Measurements from ENCODE around the gene LGI1. TPM values are rescaled to one million over a fixed set of nuclear protein-coding genes. Genes with fewer than 3 reads are reported as not detected.

The LGI1 gene
- total RNA-seq, 2 donors from 2014 or later = 0.60 to 2.6 TPM

GRCh38 chr10:93723153-93723552 lies 34.6 kb upstream of the LGI1 start:
- Histone ChIP-seq H3K27ac (ENCODE audit: low read depth, low read length) (no peak overlapping the region), H3K27me3 (ENCODE audit: control insufficient read depth, insufficient read depth, low read length, poor library complexity, severe bottlenecking) (no peaks in the 10 kb centered on the region), H3K9me3 (ENCODE audit: control insufficient read depth, low read length) (no peaks in the 10 kb centered on the region), H3K4me1 (ENCODE audit: control insufficient read depth, insufficient read depth, low read length) (no peaks in the 10 kb centered on the region), H3K4me3 (ENCODE audit: low read length) (no peak overlapping the region), H3K36me3 (ENCODE audit: control insufficient read depth, insufficient read depth, low read length) (no peaks in the 10 kb centered on the region), H3K9ac (ENCODE audit: extremely low read depth, low read length, poor library complexity, severe bottlenecking) (no peak overlapping the region)
- Mint-ChIP-seq H3K4me1 (peaks cover 11% of the 10 kb centered on the region), H3K27ac (no peak overlapping the region), H3K27me3 (ENCODE audit: insufficient read depth) (peaks cover 2% of the 10 kb centered on the region), H3K4me3 (no peak overlapping the region), H3K9me3 (no peaks in the 10 kb centered on the region), H3K36me3 (ENCODE audit: low read depth) (no peaks in the 10 kb centered on the region)
- DNase-seq = no peak
- no peak for TF ChIP-seq CTCF (conservative IDR thresholded peaks at IDR 0.05)
- 92% methylated on average over 2 of the region's 2 CpGs; no CpG with 5 or more reads in 1 of the 2 experiments for WGBS, 2 experiments (ENCODE audit: insufficient coverage in 1 of 2, insufficient read length in 1 of 2)

GRCh38 chr10:93726024-93726423 lies 31.7 kb upstream of the LGI1 start:
- 57 to 79% methylated on average over 1 of the region's 1 CpG for WGBS, 2 experiments (ENCODE audit: insufficient coverage in 1 of 2, insufficient read length in 1 of 2)
- peaks cover 4% of the 10 kb centered on the region for H3K27me3 Mint-ChIP-seq (ENCODE audit: insufficient read depth)

DNA sequence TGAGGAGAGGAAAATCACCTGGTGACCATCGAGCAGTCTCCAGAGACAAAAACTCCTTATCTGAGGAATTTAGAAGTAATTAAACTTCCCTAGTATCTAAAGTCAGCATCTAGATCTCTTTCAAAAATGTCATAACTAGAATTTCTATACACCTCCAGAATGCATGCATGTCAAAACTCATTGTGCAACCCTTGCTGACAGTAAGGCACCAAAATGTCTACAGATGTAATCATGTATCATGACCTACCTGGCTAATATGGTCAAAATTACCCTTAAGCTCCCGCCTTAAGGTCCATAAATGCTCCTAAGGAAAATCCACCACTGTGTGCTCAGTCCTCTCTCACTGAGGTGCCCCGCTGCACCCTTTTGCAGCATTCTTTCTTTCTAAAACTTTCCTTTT lies 16.4 kb upstream of the LGI1 start:
- Mint-ChIP-seq H3K9me3 (no peaks in the 10 kb centered on the region), H3K4me3 (no peak overlapping the region), H3K36me3 (ENCODE audit: low read depth) (no peaks in the 10 kb centered on the region), H3K4me1 (peaks cover 5% of the 10 kb centered on the region), H3K27me3 (ENCODE audit: insufficient read depth) (no peaks in the 10 kb centered on the region), H3K27ac (no peak overlapping the region)
- Histone ChIP-seq H3K27ac (ENCODE audit: low read depth, low read length) (no peak overlapping the region), H3K27me3 (ENCODE audit: control insufficient read depth, insufficient read depth, low read length, poor library complexity, severe bottlenecking) (no peaks in the 10 kb centered on the region), H3K9ac (ENCODE audit: extremely low read depth, low read length, poor library complexity, severe bottlenecking) (no peak overlapping the region), H3K4me3 (ENCODE audit: low read length) (no peak overlapping the region), H3K9me3 (ENCODE audit: control insufficient read depth, low read length) (no peaks in the 10 kb centered on the region), H3K4me1 (ENCODE audit: control insufficient read depth, insufficient read depth, low read length) (peaks cover 3% of the 10 kb centered on the region), H3K36me3 (ENCODE audit: control insufficient read depth, insufficient read depth, low read length) (no peaks in the 10 kb centered on the region)
- DNase-seq = no peak
- no peak for TF ChIP-seq CTCF (conservative IDR thresholded peaks at IDR 0.05)
- 95 to 96% methylated on average over 3 of the region's 3 CpGs for WGBS, 2 experiments (ENCODE audit: insufficient coverage in 1 of 2, insufficient read length in 1 of 2)

More at GRCh38 chr10:93726024-93726423, 31.7 kb upstream of the LGI1 start:
- Histone ChIP-seq H3K36me3 (ENCODE audit: control insufficient read depth, insufficient read depth, low read length) (no peaks in the 10 kb centered on the region), H3K27ac (ENCODE audit: low read depth, low read length) (no peak overlapping the region), H3K9me3 (ENCODE audit: control insufficient read depth, low read length) (no peaks in the 10 kb centered on the region), H3K4me3 (ENCODE audit: low read length) (no peak overlapping the region), H3K9ac (ENCODE audit: extremely low read depth, low read length, poor library complexity, severe bottlenecking) (no peak overlapping the region), H3K27me3 (ENCODE audit: control insufficient read depth, insufficient read depth, low read length, poor library complexity, severe bottlenecking) (no peaks in the 10 kb centered on the region), H3K4me1 (ENCODE audit: control insufficient read depth, insufficient read depth, low read length) (no peaks in the 10 kb centered on the region)
- Mint-ChIP-seq H3K4me3 (no peak overlapping the region), H3K9me3 (no peaks in the 10 kb centered on the region), H3K36me3 (ENCODE audit: low read depth) (no peaks in the 10 kb centered on the region), H3K27ac (no peak overlapping the region), H3K4me1 (no peaks in the 10 kb centered on the region)
- DNase-seq = no peak
- TF ChIP-seq CTCF (conservative IDR thresholded peaks at IDR 0.05) = no peak

Data from endodermal cell (in vitro differentiated cells).